Stimulated activated naive CD8-positive, alpha-beta T cell treated with anti-CD3 and anti-CD28 coated beads, Interleukin-15, Interleukin-2, amounts not matched to agents 100 U/mL and 50 U/mL, for 24 hours (primary cell): Measurements from ENCODE around the gene PCDHGA11.
"Not testable (repeated sequence)": the region's sequence is repeated elsewhere in the genome, so short reads cannot be mapped to it uniquely, and the experiment has no call there.

Experiments
- ATAC-seq: fragments of 150-1000 bp; cut with Tn5 transposase; one replicate; pipeline ENCODE4 v1.10.0; 2021
- DNase-seq: peaks from one replicate; pipeline ENCODE4 v3.0.0; 2021

The PCDHGA11 gene

GRCh38 chr5:141420855-141421488 is at the start of gene PCDHGA11:
TSS of gene PCDHGA11 (plus strand) at chr5:141421051. CDS start at chr5:141421228, 177 bp downstream.
- DNase-seq: peak; percentile 62
- no peak for ATAC-seq

GRCh38 chr5:141371572-141372475 is 49.0 kb upstream of the PCDHGA11 start:
- DNase-seq (no peak), ATAC-seq (no peak)

- no peak for ATAC-seq
- no peak for DNase-seq
Measured at GRCh38 chr5:141373673-141374317, 47.1 kb upstream of the PCDHGA11 start, which contains the start of gene PCDHGA6. TSS of gene PCDHGA6 (plus strand) at chr5:141373891. CDS start at chr5:141374084, 193 bp downstream.

- ATAC-seq (no peak), DNase-seq (no peak)
Measured at GRCh38 chr5:141374627-141375026, 46.2 kb upstream of the PCDHGA11 start.

- not testable (repeated sequence) for ATAC-seq, DNase-seq
Measured at GRCh38 chr5:141375444-141376155, 45.3 kb upstream of the PCDHGA11 start.

- no peak for DNase-seq
- ATAC-seq: no peak
Measured at GRCh38 chr5:141382469-141383294, 38.2 kb upstream of the PCDHGA11 start, which contains the start of gene PCDHGA7. TSS of gene PCDHGA7 (plus strand) at chr5:141382742. CDS start at chr5:141382900, 158 bp downstream.

GRCh38 chr5:141383345-141383744 is 37.5 kb upstream of the PCDHGA11 start:
- DNase-seq: no peak

GRCh38 chr5:141384471-141385267 is 36.2 kb upstream of the PCDHGA11 start:
- DNase-seq (no peak), ATAC-seq (no peak)

More at GRCh38 chr5:141383345-141383744, 37.5 kb upstream of the PCDHGA11 start:
- ATAC-seq: no peak

GRCh38 chr5:141387557-141388311 is 33.1 kb upstream of the PCDHGA11 start, which contains the start of gene PCDHGB4:
TSS of gene PCDHGB4 (plus strand) at chr5:141387698. CDS start at chr5:141387885, 187 bp downstream.
- peak; percentile 19 for DNase-seq

GRCh38 chr5:141388661-141389060 is 32.2 kb upstream of the PCDHGA11 start:
- ATAC-seq: no peak

More at GRCh38 chr5:141387557-141388311, 33.1 kb upstream of the PCDHGA11 start, which contains the start of gene PCDHGB4:
- ATAC-seq: peak; percentile 23

GRCh38 chr5:141389153-141390042 is 31.5 kb upstream of the PCDHGA11 start:
- no peak for ATAC-seq
- DNase-seq: no peak

More at GRCh38 chr5:141388661-141389060, 32.2 kb upstream of the PCDHGA11 start:
- no peak for DNase-seq

GRCh38 chr5:141392429-141393198 is 28.2 kb upstream of the PCDHGA11 start, which contains the start of gene PCDHGA8:
TSS of gene PCDHGA8 (plus strand) at chr5:141392633. CDS start at chr5:141392814, 181 bp downstream.
- ATAC-seq (no peak), DNase-seq (no peak)

GRCh38 chr5:141393267-141393666 is 27.6 kb upstream of the PCDHGA11 start:
- DNase-seq (no peak), ATAC-seq (no peak)

GRCh38 chr5:141394401-141395187 is 26.3 kb upstream of the PCDHGA11 start:
- ATAC-seq, DNase-seq: not testable (repeated sequence)

GRCh38 chr5:141397756-141398551 is 22.9 kb upstream of the PCDHGA11 start, which contains the start of gene PCDHGB5:
TSS of gene PCDHGB5 (plus strand) at chr5:141397947. CDS start at chr5:141398128, 181 bp downstream.
- peak; percentile 43 for DNase-seq

More at GRCh38 chr5:141397756-141398551, 22.9 kb upstream of the PCDHGA11 start, which contains the start of gene PCDHGB5:
- not testable (repeated sequence) for ATAC-seq
